ENCODE results near the gene MOB3A.
A peak's percentile ranks its signal among the peaks of the same experiment; 100 is the strongest.
"Not testable (repeated sequence)": the region's sequence is repeated elsewhere in the genome, so short reads cannot be mapped to it uniquely, and the experiment has no call there.

The MOB3A gene

GRCh38 chr19:2034253-2034652 is 61.9 kb downstream of the MOB3A start:
- not testable (repeated sequence) for DNase-seq (ENCODE audit: low spot score)

GRCh38 chr19:2033825-2034159 is 62.3 kb downstream of the MOB3A start:
- DNase-seq (ENCODE audit: low spot score): no peak

- DNase-seq (ENCODE audit: low spot score): no peak
These were observed 62.9 kb downstream of the MOB3A start for GRCh38 chr19:2033115-2033824.

- peak; percentile 87 for DNase-seq (ENCODE audit: low spot score)
These were observed 63.7 kb downstream of the MOB3A start for GRCh38 chr19:2032296-2032941.

- DNase-seq (ENCODE audit: low spot score): no peak
These were observed 68.8 kb downstream of the MOB3A start for GRCh38 chr19:2027361-2027760.

GRCh38 chr19:2026770-2027169 is 69.4 kb downstream of the MOB3A start:
- DNase-seq (ENCODE audit: low spot score): no peak

GRCh38 chr19:2022289-2022688 is 73.8 kb downstream of the MOB3A start:
- no peak for DNase-seq (ENCODE audit: low spot score)

GRCh38 chr19:2021453-2022140 is 74.5 kb downstream of the MOB3A start:
- DNase-seq (ENCODE audit: low spot score): no peak
